ENCODE results near the gene IL18BP.

IL18BP gene

DNA sequence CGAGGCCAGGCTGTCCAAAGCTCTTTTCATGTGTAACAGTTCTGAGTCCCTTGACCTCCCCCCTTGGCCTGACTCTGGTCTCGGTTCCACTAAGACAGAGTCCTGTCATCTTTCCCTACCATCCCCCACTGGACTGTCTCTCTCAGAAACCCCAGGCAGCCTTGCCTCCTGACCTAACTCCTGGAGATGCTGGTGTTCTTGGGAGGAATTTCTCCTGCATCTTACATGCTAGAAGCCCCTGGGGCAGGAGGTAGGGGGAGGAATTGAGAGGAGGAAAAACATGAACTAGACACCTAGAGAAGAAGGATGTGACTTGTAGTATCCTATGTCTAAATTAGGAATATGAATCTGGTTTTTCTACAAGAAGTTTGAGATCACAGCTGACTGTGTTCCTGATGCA is 648 bp upstream of the IL18BP start:
- H3K27ac ChIP-seq (ENCODE audit: low read length): peak overlapping the region; percentile 65

DNA sequence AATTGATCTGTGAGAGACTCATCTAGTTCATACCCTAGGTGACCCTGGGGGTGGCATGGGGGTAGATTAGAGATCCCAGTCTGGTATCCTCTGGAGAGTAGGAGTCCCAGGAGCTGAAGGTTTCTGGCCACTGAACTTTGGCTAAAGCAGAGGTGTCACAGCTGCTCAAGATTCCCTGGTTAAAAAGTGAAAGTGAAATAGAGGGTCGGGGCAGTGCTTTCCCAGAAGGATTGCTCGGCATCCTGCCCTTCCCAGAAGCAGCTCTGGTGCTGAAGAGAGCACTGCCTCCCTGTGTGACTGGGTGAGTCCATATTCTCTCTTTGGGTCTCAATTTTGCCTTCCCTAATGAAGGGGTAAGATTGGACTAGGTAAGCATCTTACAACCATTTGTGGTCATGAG is 653 bp downstream of the IL18BP start:
- H3K36me3 ChIP-seq (replicated peaks; ENCODE audit: low read depth, low read length): peaks cover 42% of the 10 kb centered on the region
- H3K4me1 ChIP-seq (ENCODE audit: low read length): peaks cover 40% of the 10 kb centered on the region
- no peaks in the 10 kb centered on the region for H3K27me3 ChIP-seq (ENCODE audit: low read depth, low read length)
- H3K27ac ChIP-seq (ENCODE audit: low read length): peak overlapping the region; percentile 65
- no peaks in the 10 kb centered on the region for H3K79me2 ChIP-seq (ENCODE audit: low read length)
- H2AFZ ChIP-seq (ENCODE audit: low read depth, low read length): no peak overlapping the region
- no peaks in the 10 kb centered on the region for H3K9me3 ChIP-seq (ENCODE audit: insufficient read depth, low read length)
- TF ChIP-seq EZH2phosphoT487 (IDR thresholded peaks at IDR 0.05; ENCODE audit: low read depth) (no peak), CTCF (IDR thresholded peaks at IDR 0.05; ENCODE audit: low read depth, low read length) (no peak)
- H3K4me2 ChIP-seq (ENCODE audit: low read length): peak overlapping the region; percentile 67
- peak overlapping the region; percentile 46; the same call in 1 of the 2 replicates for H3K4me3 ChIP-seq (ENCODE audit: low read length)
- H4K20me1 ChIP-seq (ENCODE audit: insufficient read depth, low read length): no peaks in the 10 kb centered on the region
- peak overlapping the region; percentile 56; the same call in 1 of the 2 replicates for H3K9ac ChIP-seq (ENCODE audit: low read length)

More for the DNA sequence above, 648 bp upstream of the IL18BP start:
- H3K9ac ChIP-seq (ENCODE audit: low read length): peak overlapping the region; percentile 56; the same call in 1 of the 2 replicates
- peaks cover 53% of the 10 kb centered on the region for H3K4me1 ChIP-seq (ENCODE audit: low read length)
- no peaks in the 10 kb centered on the region for H3K9me3 ChIP-seq (ENCODE audit: insufficient read depth, low read length)
- H3K36me3 ChIP-seq (replicated peaks; ENCODE audit: low read depth, low read length): peaks cover 39% of the 10 kb centered on the region
- H2AFZ ChIP-seq (ENCODE audit: low read depth, low read length): no peak overlapping the region
- H3K27me3 ChIP-seq (ENCODE audit: low read depth, low read length): no peaks in the 10 kb centered on the region
- H4K20me1 ChIP-seq (ENCODE audit: insufficient read depth, low read length): no peaks in the 10 kb centered on the region
- H3K79me2 ChIP-seq (ENCODE audit: low read length): peaks cover 3% of the 10 kb centered on the region; the same call in 1 of the 2 replicates
- H3K4me3 ChIP-seq (ENCODE audit: low read length): no peak overlapping the region
- peak overlapping the region; percentile 67 for H3K4me2 ChIP-seq (ENCODE audit: low read length)
- TF ChIP-seq CTCF (IDR thresholded peaks at IDR 0.05; ENCODE audit: low read depth, low read length) (no peak), EZH2phosphoT487 (IDR thresholded peaks at IDR 0.05; ENCODE audit: low read depth) (no peak)

DNA sequence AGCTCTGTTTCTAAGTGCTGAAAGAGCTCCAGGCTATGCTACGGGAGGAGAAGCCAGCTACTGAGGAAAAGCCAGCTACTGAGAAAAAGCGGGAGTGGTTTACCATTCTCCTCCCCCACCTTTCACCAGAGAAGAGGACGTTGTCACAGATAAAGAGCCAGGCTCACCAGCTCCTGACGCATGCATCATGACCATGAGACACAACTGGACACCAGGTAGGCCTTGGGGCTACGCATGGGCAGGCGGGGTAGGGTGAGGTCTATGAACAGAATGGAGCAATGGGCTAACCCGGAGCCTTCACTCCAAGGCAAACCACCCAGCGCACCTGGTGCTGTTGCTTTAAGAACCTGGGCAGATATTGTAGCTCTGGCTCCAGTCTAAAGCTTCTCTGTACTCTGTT is 1.1 kb downstream of the IL18BP start:
- Histone ChIP-seq H3K27ac (ENCODE audit: low read length) (peak overlapping the region; percentile 65; the same call in 1 of the 2 replicates), H3K9me3 (ENCODE audit: insufficient read depth, low read length) (no peaks in the 10 kb centered on the region), H3K36me3 (replicated peaks; ENCODE audit: low read depth, low read length) (peaks cover 41% of the 10 kb centered on the region), H3K4me3 (ENCODE audit: low read length) (no peak overlapping the region), H3K4me2 (ENCODE audit: low read length) (no peak overlapping the region), H3K4me1 (ENCODE audit: low read length) (peaks cover 36% of the 10 kb centered on the region), H2AFZ (ENCODE audit: low read depth, low read length) (no peak overlapping the region), H4K20me1 (ENCODE audit: insufficient read depth, low read length) (no peaks in the 10 kb centered on the region), H3K27me3 (ENCODE audit: low read depth, low read length) (no peaks in the 10 kb centered on the region), H3K9ac (ENCODE audit: low read length) (no peak overlapping the region), H3K79me2 (ENCODE audit: low read length) (no peaks in the 10 kb centered on the region)
- TF ChIP-seq CTCF (IDR thresholded peaks at IDR 0.05; ENCODE audit: low read depth, low read length) (no peak), EZH2phosphoT487 (IDR thresholded peaks at IDR 0.05; ENCODE audit: low read depth) (no peak)

DNA sequence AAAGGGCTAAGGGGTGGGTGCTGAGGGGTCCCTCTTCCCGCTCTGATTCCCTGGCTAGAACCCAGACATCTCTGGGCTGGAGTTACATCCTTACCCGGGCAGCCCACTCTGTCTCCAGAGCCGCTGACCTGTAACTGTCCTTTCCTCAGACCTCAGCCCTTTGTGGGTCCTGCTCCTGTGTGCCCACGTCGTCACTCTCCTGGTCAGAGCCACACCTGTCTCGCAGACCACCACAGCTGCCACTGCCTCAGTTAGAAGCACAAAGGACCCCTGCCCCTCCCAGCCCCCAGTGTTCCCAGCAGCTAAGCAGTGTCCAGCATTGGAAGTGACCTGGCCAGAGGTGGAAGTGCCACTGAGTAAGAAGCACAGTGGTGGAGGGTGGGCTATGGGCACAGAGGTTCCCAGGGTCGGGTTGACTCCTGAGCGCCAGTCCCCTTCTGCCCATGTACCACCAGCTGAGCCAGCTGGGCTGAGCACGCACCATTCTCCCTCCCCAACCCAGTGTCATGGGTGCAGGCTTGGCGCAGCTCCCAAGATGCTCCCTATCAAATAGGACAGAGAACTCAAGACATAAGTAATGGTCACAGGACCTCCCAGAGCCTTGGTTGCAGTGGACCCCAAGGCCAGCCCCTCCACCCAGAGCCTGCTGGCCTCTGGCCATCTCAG is 1.6 kb downstream of the IL18BP start:
- Histone ChIP-seq H3K79me2 (ENCODE audit: low read length) (no peaks in the 10 kb centered on the region), H2AFZ (ENCODE audit: low read depth, low read length) (no peak overlapping the region), H3K9me3 (ENCODE audit: insufficient read depth, low read length) (no peaks in the 10 kb centered on the region), H3K27ac (ENCODE audit: low read length) (no peak overlapping the region), H4K20me1 (ENCODE audit: insufficient read depth, low read length) (no peaks in the 10 kb centered on the region), H3K4me2 (ENCODE audit: low read length) (no peak overlapping the region), H3K27me3 (ENCODE audit: low read depth, low read length) (no peaks in the 10 kb centered on the region), H3K36me3 (replicated peaks; ENCODE audit: low read depth, low read length) (peaks cover 46% of the 10 kb centered on the region), H3K4me3 (ENCODE audit: low read length) (no peak overlapping the region), H3K4me1 (ENCODE audit: low read length) (peaks cover 31% of the 10 kb centered on the region), H3K9ac (ENCODE audit: low read length) (no peak overlapping the region)
- TF ChIP-seq EZH2phosphoT487 (IDR thresholded peaks at IDR 0.05; ENCODE audit: low read depth) (no peak), CTCF (IDR thresholded peaks at IDR 0.05; ENCODE audit: low read depth, low read length) (no peak)
